Lower leg skin (tissue), 4 donors: Measurements from ENCODE around the gene CST7. TPM values are rescaled to one million over a fixed set of nuclear protein-coding genes. Genes with fewer than 3 reads are reported as not detected.

ENCODE experiments used
- DNase-seq, 2 donors: peaks; one replicate each; pipeline ENCODE4 v3.0.0-alpha.2; 2019; ENCODE audit warnings: low spot score in 2 of 2
- H3K4me3 ChIP-seq: fragments of 200-600 bp; sonication (generic); 2 replicates; pipeline ENCODE4 v1.5.1; 2017; ENCODE audit warnings: mild to moderate bottlenecking, low read depth; ENCODE audit not compliant: poor library complexity, severe bottlenecking
- POLR2A ChIP-seq, 2 donors: fragments of 450-650 bp; IDR thresholded peaks; one replicate each; pipeline ENCODE4 v1.6.1; 2016 to 2017; ENCODE audit warnings: antibody characterized with exemption in 2 of 2, mild to moderate bottlenecking in 1 of 2, moderate library complexity in 1 of 2
- WGBS, 2 donors: methylation state at CpG; one replicate each; pipeline ENCODE4 v1.1.5; 2018; 5-methylcytosine and 5-hydroxymethylcytosine counted together
- intact Hi-C: fragments of 100-400 bp; cut with DNase I; formaldehyde crosslinking; loops from one replicate; pipeline ENCODE4 v1.15.0; 2023; ENCODE audit warnings: low total_unique reads
- total RNA-seq, 4 donors: library from RNA; depleted of rRNA; stranded (reverse); fragments of >200 nt; gene quantifications; one replicate each; pipeline ENCODE4 v1.1.0, GENCODE V29; 2016
- TF ChIP-seq, protein P1 (sequence below), 3 donors: fragments of 450-650 bp; IDR thresholded peaks; one replicate each; pipeline ENCODE4 v1.5.1; 2016; ENCODE audit warnings: antibody characterized with exemption in 3 of 3, mild to moderate bottlenecking in 3 of 3, moderate library complexity in 2 of 3

CST7 gene
- total RNA-seq, 4 donors from 2014 or later = 0.42 to 5.1 (median 1.2) TPM

DNA sequence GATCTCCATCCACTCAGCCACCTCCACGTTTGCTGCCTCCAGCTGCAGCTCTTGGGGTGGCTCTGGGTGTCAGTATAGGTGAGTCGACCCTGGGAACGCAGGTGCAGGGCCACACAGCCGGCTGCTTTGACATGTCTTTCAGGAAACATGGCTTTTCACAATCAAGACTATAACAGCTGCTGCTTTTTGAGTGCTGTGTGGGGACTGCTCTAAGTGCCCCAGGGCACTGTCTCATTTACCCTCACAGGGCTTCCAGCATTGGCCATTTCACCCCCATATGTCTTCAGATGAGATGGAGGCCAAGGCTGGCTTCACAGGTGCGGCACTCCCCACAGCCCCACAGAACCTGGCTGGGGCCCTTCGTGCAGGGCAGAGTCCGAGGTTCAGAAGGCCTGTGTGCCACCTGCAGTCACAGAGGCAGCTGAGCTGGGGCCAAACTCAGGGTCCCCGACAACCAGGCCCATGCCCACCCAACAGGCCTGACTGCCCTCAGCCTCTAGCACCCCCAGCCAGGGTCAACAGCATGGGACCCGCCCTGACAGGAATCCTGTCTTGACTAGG lies 14.9 kb upstream of the CST7 start:
- no peak for TF ChIP-seq POLR2A (IDR thresholded peaks at IDR 0.05)
- TF ChIP-seq, protein P1, sequence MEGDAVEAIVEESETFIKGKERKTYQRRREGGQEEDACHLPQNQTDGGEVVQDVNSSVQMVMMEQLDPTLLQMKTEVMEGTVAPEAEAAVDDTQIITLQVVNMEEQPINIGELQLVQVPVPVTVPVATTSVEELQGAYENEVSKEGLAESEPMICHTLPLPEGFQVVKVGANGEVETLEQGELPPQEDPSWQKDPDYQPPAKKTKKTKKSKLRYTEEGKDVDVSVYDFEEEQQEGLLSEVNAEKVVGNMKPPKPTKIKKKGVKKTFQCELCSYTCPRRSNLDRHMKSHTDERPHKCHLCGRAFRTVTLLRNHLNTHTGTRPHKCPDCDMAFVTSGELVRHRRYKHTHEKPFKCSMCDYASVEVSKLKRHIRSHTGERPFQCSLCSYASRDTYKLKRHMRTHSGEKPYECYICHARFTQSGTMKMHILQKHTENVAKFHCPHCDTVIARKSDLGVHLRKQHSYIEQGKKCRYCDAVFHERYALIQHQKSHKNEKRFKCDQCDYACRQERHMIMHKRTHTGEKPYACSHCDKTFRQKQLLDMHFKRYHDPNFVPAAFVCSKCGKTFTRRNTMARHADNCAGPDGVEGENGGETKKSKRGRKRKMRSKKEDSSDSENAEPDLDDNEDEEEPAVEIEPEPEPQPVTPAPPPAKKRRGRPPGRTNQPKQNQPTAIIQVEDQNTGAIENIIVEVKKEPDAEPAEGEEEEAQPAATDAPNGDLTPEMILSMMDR (IDR thresholded peaks at IDR 0.05) = no peak
- 81 to 86% methylated on average over 7 to 9 of the region's 9 CpGs for WGBS, 2 donors
- no peak overlapping the region for H3K4me3 ChIP-seq
- DNase-seq = peak in 1 of 2 donors; percentile 76
- intact Hi-C loops = no loop called here

DNA sequence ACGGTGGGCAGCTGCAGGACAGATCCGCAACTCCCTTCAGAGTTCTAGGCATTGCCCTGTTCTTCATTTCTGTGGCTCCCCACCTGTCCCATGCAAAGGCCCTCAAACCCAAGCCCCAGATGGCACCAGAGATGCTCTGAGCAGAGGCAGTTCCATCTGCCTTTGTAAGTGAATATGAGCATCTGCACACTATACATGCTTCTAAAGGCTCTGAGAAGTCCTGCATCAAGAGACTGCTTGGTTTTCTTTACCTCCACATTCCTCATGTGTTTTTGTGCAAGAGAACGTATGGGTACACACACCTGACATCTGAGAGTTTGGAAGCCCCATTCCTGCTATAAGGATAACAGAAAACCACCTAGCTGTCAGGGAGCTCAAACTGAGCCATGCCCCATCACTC lies 14.4 kb upstream of the CST7 start:
- intact Hi-C loops = no loop called here
- DNase-seq = no peak
- no peak for TF ChIP-seq POLR2A (IDR thresholded peaks at IDR 0.05)
- TF ChIP-seq, protein P1 (IDR thresholded peaks at IDR 0.05) = no peak
- no peak overlapping the region for H3K4me3 ChIP-seq
- WGBS, 2 donors = 71 to 80% methylated on average over 3 of the region's 3 CpGs

DNA sequence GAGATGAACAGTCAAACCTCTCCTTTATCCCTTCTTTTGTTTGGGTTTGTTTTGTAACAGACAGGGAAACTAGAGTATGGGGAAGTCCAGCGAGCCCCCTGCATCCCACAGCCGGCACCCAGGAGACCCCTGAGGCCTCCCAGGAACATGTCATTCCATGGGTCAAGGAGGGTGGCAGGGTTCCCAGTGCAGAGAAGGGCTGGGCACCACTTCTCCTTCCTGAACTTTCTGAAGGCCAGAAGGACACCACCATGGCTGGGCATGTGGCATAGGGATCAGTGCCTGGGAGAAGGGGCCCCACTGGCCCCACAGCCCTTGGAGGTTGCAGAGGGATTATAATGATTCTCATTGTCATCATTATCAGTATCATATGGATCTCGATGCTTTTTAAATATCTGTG lies 13.9 kb upstream of the CST7 start:
- intact Hi-C loops = no loop called here
- no peak overlapping the region for H3K4me3 ChIP-seq
- WGBS, 2 donors = 94% methylated on average over 3 of the region's 3 CpGs
- TF ChIP-seq, protein P1 (IDR thresholded peaks at IDR 0.05) = no peak
- no peak for TF ChIP-seq POLR2A (IDR thresholded peaks at IDR 0.05)
- peak; percentile 7 to 29 for DNase-seq

DNA sequence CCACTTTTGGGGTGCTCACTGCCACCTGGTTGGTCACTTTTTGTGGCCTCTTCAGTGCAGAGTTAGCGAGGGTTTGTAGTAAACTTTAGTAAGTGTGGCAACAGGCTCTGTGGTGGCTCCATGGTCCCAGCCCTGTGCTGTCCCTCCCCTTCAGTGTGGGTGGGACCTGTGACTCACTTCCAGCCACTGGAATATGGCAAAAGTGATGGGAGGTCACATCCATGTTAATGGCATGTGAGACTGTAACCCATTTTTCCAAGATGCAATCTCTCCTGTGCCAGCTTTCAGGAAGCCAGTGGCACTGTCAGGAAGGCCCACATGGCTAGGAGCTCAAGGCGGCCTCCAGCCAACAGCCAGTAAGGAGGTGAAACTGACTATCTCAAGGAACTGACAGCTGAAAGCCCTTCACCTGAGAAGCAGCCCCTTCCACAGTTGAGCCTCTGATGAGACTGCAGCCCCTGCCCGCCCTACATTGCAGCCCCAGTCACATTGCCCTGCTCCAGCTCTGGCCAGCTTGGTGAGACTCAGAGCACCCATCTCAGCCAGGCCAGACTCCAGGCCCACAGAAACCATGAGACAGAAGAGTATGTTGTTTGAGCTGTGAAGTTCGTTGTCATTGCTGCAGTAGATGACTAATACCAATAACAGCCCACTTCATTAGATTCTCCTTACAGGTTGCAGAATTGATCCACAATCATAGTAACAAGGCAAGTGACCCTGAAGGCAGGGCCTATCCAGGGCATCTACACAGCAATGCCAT lies 13.1 kb upstream of the CST7 start:
- WGBS, 2 donors = 90 to 94% methylated on average over 4 of the region's 4 CpGs
- intact Hi-C loops = no loop called here
- TF ChIP-seq, protein P1 (IDR thresholded peaks at IDR 0.05) = no peak
- TF ChIP-seq POLR2A (IDR thresholded peaks at IDR 0.05) = no peak
- no peak overlapping the region for H3K4me3 ChIP-seq
- DNase-seq = peak; percentile 4 to 62

DNA sequence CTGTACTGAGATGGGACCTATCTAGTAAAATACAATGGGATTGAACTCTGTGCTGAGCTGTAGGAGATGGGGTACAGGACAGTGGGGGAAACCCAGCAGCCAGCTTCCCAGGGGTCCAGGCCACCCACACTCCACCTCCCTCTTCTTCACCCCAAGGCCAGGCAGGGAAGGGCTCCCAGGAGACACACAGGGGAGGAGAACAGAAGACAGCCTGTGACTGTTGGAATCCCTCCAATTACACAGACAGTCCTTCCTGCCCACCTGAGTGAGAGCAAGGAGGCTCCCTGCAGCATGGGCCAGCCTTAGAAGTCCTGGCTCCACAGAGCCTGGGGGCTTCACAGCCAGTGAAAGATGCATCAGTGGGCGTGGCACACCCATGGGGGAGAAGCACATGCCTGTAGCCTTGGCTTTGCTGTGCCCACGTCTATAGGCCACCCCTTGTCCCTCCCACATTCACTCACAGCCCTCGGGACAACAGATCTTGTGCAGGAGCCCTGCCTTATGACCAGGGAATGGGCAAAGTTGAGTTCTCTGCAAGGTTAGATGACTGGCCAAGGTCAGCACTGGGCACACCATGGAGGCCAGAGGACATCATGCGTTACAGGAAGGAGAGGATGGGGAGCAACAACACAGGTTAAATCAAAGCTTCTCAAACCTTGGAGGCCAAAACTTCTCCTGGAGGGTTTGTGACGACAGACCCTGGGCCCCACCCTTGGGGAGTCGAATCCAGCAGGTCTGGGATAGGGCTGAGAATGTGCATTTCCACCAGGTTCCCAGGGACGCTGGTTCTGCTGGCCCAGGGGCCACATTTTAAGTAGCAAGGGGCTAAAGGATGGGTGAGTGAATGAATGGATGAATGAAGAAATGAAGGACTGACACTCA lies 12.3 kb upstream of the CST7 start:
- peak in 1 of 2 donors; percentile 4 for DNase-seq
- intact Hi-C loops = no loop called here
- no peak overlapping the region for H3K4me3 ChIP-seq
- WGBS, 2 donors = 74 to 80% methylated on average over 6 to 7 of the region's 7 CpGs
- no peak for TF ChIP-seq POLR2A (IDR thresholded peaks at IDR 0.05)
- TF ChIP-seq, protein P1 (IDR thresholded peaks at IDR 0.05) = no peak
